Astrocyte (in vitro differentiated cells and primary cell): ENCODE results near the gene RNF166. TPM values are rescaled to one million over a fixed set of nuclear protein-coding genes. Genes with fewer than 3 reads are reported as not detected.

ENCODE experiments used
- DNase-seq: peaks from one replicate; pipeline ENCODE4 v3.0.0-alpha.2; 2010; ENCODE audit warnings: low read depth
- FAIRE-seq: peaks from 2 replicates; lab custom pipeline; 2011; peaks lifted over from hg19 to GRCh38; lab: Jason Lieb, UNC
- H2AFZ ChIP-seq: 2 replicates; pipeline ENCODE4 v1.6.0; 2012; ENCODE audit warnings: low read depth, low read length, inconsistent platforms
- H3K27ac ChIP-seq: 2 replicates; pipeline ENCODE4 v1.5.1; 2011; ENCODE audit warnings: low read depth, low read length, inconsistent platforms
- H3K27me3 ChIP-seq: 2 replicates; pipeline ENCODE4 v1.6.0; 2011; ENCODE audit warnings: low read length, inconsistent platforms; ENCODE audit not compliant: insufficient read depth
- H3K36me3 ChIP-seq: 2 replicates; pipeline ENCODE4 v1.5.1; 2011; ENCODE audit warnings: low read length, inconsistent platforms; ENCODE audit not compliant: insufficient read depth
- H3K4me1 ChIP-seq: 2 replicates; pipeline ENCODE4 v1.5.1; 2011; ENCODE audit warnings: low read length, inconsistent platforms; ENCODE audit not compliant: insufficient read depth
- H3K4me2 ChIP-seq: 2 replicates; pipeline ENCODE4 v1.6.0; 2012; ENCODE audit warnings: low read length, inconsistent platforms
- H3K4me3 ChIP-seq: 2 replicates; pipeline ENCODE4 v1.5.1; 2011; ENCODE audit warnings: low read depth, mild to moderate bottlenecking, low read length, inconsistent platforms; ENCODE audit not compliant: insufficient read depth
- H3K79me2 ChIP-seq: 2 replicates; pipeline ENCODE4 v1.6.0; 2012; ENCODE audit warnings: mild to moderate bottlenecking, low read length, inconsistent platforms; ENCODE audit not compliant: insufficient read depth
- H3K9ac ChIP-seq: 2 replicates; pipeline ENCODE4 v1.6.0; 2012; ENCODE audit warnings: mild to moderate bottlenecking, low read length, inconsistent platforms
- H3K9me3 ChIP-seq: 2 replicates; pipeline ENCODE4 v1.5.1; 2012; ENCODE audit warnings: low read depth, mild to moderate bottlenecking, low read length, inconsistent platforms; ENCODE audit not compliant: insufficient read depth
- H4K20me1 ChIP-seq: 2 replicates; pipeline ENCODE4 v1.6.0; 2012; ENCODE audit warnings: low read length, inconsistent platforms; ENCODE audit not compliant: insufficient read depth
- H3K27ac Mint-ChIP-seq: one replicate; pipeline ENCODE4 v1.8.0; 2021; ENCODE audit warnings: mild to moderate bottlenecking, mixed read lengths; ENCODE audit not compliant: unreplicated experiment
- H3K27me3 Mint-ChIP-seq: one replicate; pipeline ENCODE4 v1.8.0; 2021; ENCODE audit warnings: low read depth, mixed read lengths; ENCODE audit not compliant: unreplicated experiment
- H3K36me3 Mint-ChIP-seq: one replicate; pipeline ENCODE4 v1.8.0; 2021; ENCODE audit warnings: low read depth, mixed read lengths; ENCODE audit not compliant: unreplicated experiment
- H3K4me1 Mint-ChIP-seq: one replicate; pipeline ENCODE4 v1.8.0; 2021; ENCODE audit warnings: low read depth, mixed read lengths; ENCODE audit not compliant: unreplicated experiment
- H3K4me3 Mint-ChIP-seq: one replicate; pipeline ENCODE4 v1.8.0; 2021; ENCODE audit warnings: mild to moderate bottlenecking, moderate library complexity, mixed read lengths; ENCODE audit not compliant: unreplicated experiment
- H3K9me3 Mint-ChIP-seq: one replicate; pipeline ENCODE4 v1.8.0; 2021; ENCODE audit warnings: mild to moderate bottlenecking, mixed read lengths; ENCODE audit not compliant: unreplicated experiment
- EZH2 ChIP-seq: IDR thresholded peaks from 2 replicates; pipeline ENCODE4 v1.6.1; 2012; ENCODE audit warnings: mild to moderate bottlenecking, low read length, inconsistent platforms; ENCODE audit not compliant: insufficient read depth
- total RNA-seq: library from RNA; stranded (reverse); gene quantifications from 2 replicates; pipeline ENCODE4 v1.2.1, GENCODE V29; 2021
- TF ChIP-seq, protein P1 (sequence below): IDR thresholded peaks from 2 replicates; pipeline ENCODE4 v1.5.1; 2011; ENCODE audit warnings: low read depth, mild to moderate bottlenecking, inconsistent platforms, low read length, moderate library complexity; ENCODE audit not compliant: insufficient read depth

Gene RNF166
- total RNA-seq, 1 donor from 2014 or later: 15.4 TPM

- Histone ChIP-seq H3K4me3 (no peak overlapping the region), H3K4me2 (no peak overlapping the region), H3K36me3 (no peaks in the 10 kb centered on the region), H3K9ac (no peak overlapping the region), H3K4me1 (no peaks in the 10 kb centered on the region), H4K20me1 (no peaks in the 10 kb centered on the region), H3K9me3 (no peaks in the 10 kb centered on the region), H3K27ac (no peak overlapping the region), H3K27me3 (peaks cover under 1% of the 10 kb centered on the region), H3K79me2 (no peaks in the 10 kb centered on the region), H2AFZ (no peak overlapping the region)
- peaks cover 35% of the 10 kb centered on the region for H3K27me3 Mint-ChIP-seq
- peaks cover 4% of the 10 kb centered on the region for H3K36me3 Mint-ChIP-seq
- H3K27ac Mint-ChIP-seq: no peak overlapping the region
- FAIRE-seq: no peak
- no peak overlapping the region for H3K4me3 Mint-ChIP-seq
- no peak for TF ChIP-seq EZH2
- TF ChIP-seq, protein P1, sequence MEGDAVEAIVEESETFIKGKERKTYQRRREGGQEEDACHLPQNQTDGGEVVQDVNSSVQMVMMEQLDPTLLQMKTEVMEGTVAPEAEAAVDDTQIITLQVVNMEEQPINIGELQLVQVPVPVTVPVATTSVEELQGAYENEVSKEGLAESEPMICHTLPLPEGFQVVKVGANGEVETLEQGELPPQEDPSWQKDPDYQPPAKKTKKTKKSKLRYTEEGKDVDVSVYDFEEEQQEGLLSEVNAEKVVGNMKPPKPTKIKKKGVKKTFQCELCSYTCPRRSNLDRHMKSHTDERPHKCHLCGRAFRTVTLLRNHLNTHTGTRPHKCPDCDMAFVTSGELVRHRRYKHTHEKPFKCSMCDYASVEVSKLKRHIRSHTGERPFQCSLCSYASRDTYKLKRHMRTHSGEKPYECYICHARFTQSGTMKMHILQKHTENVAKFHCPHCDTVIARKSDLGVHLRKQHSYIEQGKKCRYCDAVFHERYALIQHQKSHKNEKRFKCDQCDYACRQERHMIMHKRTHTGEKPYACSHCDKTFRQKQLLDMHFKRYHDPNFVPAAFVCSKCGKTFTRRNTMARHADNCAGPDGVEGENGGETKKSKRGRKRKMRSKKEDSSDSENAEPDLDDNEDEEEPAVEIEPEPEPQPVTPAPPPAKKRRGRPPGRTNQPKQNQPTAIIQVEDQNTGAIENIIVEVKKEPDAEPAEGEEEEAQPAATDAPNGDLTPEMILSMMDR: no peak
- DNase-seq: no peak
- no peaks in the 10 kb centered on the region for H3K4me1 Mint-ChIP-seq
- no peaks in the 10 kb centered on the region for H3K9me3 Mint-ChIP-seq
Measured at GRCh38 chr16:88692861-88693260, 13.3 kb downstream of the RNF166 start.

GRCh38 chr16:88691924-88692560 is 14.2 kb downstream of the RNF166 start:
- Histone ChIP-seq H3K4me3 (no peak overlapping the region), H2AFZ (no peak overlapping the region), H3K9me3 (no peaks in the 10 kb centered on the region), H3K79me2 (no peaks in the 10 kb centered on the region), H4K20me1 (peaks cover 1% of the 10 kb centered on the region), H3K36me3 (no peaks in the 10 kb centered on the region), H3K4me2 (no peak overlapping the region), H3K4me1 (no peaks in the 10 kb centered on the region), H3K27ac (no peak overlapping the region), H3K9ac (no peak overlapping the region), H3K27me3 (peaks cover 2% of the 10 kb centered on the region)
- TF ChIP-seq, protein P1: no peak
- TF ChIP-seq EZH2: no peak
- Mint-ChIP-seq H3K4me1 (no peaks in the 10 kb centered on the region), H3K9me3 (no peaks in the 10 kb centered on the region), H3K36me3 (peaks cover 4% of the 10 kb centered on the region), H3K27me3 (peaks cover 37% of the 10 kb centered on the region), H3K4me3 (no peak overlapping the region), H3K27ac (no peak overlapping the region)
- DNase-seq: no peak
- FAIRE-seq: no peak

DNA sequence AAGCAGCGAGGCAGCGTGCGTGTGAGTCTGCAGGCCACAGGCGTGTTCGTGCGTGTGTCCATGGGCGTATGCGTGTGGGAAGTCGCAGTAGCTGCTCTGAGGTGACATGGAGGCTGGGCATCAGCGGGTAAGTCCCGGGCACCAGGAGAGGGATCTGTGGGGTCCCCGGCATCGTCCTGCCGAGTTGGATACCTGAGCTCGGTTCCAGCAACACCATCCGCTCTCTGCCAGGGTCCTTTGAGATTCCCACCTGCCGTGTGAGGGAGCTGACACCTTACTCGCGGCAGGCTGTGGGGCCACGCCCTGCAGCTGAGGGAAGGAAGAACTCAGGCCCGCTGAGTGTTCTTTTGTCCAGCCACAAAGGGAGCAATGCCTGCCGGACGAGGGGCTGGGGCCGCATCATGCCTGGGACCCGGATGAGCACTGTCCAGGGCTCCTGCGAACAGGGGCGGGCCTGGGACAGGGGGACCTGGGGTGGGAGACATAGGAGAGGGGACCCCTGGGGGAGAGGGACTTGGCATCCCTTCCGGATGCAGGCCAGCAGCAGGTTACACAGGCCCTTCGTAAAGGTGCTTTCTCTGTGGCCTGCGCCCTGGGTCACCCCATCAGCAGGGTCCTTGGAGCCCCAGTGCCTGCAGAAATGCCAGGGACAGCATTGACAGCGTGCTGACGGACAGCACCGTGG is 14.9 kb downstream of the RNF166 start:
- Histone ChIP-seq H3K36me3 (no peaks in the 10 kb centered on the region), H3K9ac (no peak overlapping the region)

More for the DNA sequence above, 14.9 kb downstream of the RNF166 start:
- no peaks in the 10 kb centered on the region for H3K9me3 ChIP-seq
- TF ChIP-seq, protein P1: no peak
- no peak for TF ChIP-seq EZH2
- no peak for DNase-seq
- H3K4me1 Mint-ChIP-seq: no peaks in the 10 kb centered on the region
- no peaks in the 10 kb centered on the region for H3K36me3 Mint-ChIP-seq
- no peak overlapping the region for H3K4me3 Mint-ChIP-seq
- no peak overlapping the region for H3K27ac Mint-ChIP-seq
- H2AFZ ChIP-seq: no peak overlapping the region
- FAIRE-seq: no peak
- H3K4me2 ChIP-seq: no peak overlapping the region
- no peaks in the 10 kb centered on the region for H3K9me3 Mint-ChIP-seq
- H3K27ac ChIP-seq: no peak overlapping the region
- H3K27me3 Mint-ChIP-seq: peaks cover 37% of the 10 kb centered on the region
- peaks cover 6% of the 10 kb centered on the region for H4K20me1 ChIP-seq
- peaks cover 5% of the 10 kb centered on the region for H3K4me1 ChIP-seq
- H3K27me3 ChIP-seq: peaks cover 2% of the 10 kb centered on the region
- no peak overlapping the region for H3K4me3 ChIP-seq
- no peaks in the 10 kb centered on the region for H3K79me2 ChIP-seq
